Omental fat pad (tissue), 4 donors: ENCODE results near the gene MPPED1. TPM values are rescaled to one million over a fixed set of nuclear protein-coding genes. Genes with fewer than 3 reads are reported as not detected.

ENCODE experiments used
- ATAC-seq: fragments of 150-250 bp; one replicate; pipeline ENCODE4 v1.9.1; 2016; ENCODE audit warnings: mild to moderate bottlenecking, moderate library complexity; ENCODE audit not compliant: low FRiP score
- DNase-seq: peaks from one replicate; pipeline ENCODE4 v3.0.0-alpha.2; 2019; ENCODE audit warnings: low spot score
- CTCF ChIP-seq, 3 donors: fragments of 450-650 bp; IDR thresholded peaks; one replicate each; pipeline ENCODE4 v1.5.1; 2016 to 2017; ENCODE audit warnings: antibody characterized with exemption in 3 of 3, mild to moderate bottlenecking in 3 of 3, moderate library complexity in 2 of 3
- total RNA-seq, 4 donors: library from RNA; depleted of rRNA; stranded (reverse); fragments of >200 nt; gene quantifications; one replicate each; pipeline ENCODE4 v1.1.0, GENCODE V29; 2016

The MPPED1 gene
- total RNA-seq, 4 donors from 2014 or later: not detected

DNA sequence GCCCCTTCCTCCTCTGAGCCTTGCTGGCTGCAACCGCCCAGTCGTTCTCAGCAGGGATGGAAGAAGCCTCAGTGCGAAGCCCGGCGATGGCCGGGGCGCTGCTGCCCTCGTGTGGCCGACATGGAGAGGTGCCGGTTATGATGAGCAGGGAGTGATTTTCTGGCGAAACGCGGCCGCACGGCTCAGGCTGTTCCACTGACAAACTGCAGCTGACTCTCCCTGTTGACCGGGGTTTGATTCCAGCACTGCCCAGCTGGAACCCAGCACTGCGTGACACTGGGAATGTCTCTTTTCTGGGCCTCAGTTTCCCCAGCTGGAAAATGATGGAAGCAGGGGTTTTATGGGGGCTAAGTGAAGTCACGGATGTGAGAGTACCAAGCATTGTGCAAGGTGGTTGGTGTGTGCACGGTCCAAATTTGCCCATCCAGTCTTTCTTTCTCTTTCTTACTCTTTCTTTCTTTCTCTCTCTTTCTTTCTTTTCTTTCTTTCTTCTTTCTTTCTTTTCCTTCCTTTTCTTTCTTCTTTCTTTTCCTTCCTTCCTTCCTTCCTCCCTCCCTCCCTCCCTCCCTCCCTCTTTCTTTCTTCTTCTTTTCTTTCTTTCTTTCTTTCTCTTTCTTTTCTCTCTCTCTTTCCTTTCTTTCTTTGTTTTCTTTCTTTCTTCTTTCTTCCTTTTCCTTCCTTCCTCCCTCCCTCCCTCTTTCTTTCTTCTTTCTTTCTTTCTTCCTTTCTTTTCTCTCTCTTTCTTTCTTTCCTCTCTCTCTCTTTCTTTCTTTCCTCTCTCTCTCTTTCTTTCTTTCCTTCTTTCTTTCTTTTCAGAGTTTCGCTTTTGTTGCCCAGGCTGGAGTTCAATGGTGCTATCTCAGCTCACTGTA is 25.8 kb upstream of the MPPED1 start:
- peak in 1 of 3 donors; percentile 70 for TF ChIP-seq CTCF (IDR thresholded peaks at IDR 0.05)

GRCh38 chr22:43387815-43388214 is 24.0 kb upstream of the MPPED1 start:
- ATAC-seq (no peak), DNase-seq (no peak)
- TF ChIP-seq CTCF (IDR thresholded peaks at IDR 0.05): no peak

More for the DNA sequence above, 25.8 kb upstream of the MPPED1 start:
- no peak for DNase-seq
- ATAC-seq: peak; percentile 83

DNA sequence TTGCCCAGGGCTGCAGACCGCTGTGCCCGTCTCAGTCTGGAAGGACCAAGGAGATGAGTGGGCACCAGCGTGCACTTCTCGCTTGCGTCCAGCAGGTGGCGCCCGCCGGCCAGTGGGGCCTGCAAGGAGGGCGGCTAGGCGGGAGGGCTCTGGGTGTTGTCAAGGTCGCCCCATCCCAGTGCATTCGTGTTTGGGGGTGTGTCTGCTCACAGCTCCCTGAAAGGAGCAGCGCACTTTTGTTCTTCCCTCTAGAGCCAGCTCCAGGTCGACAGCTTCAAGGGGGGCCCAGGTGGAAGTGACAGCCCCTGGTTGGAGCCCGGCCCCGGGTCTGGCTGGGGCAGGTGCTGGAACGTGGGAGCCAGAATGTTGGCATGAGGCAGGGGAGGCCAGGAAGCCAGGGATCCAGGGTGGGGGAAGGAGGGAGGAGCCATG is 23.4 kb upstream of the MPPED1 start:
- ATAC-seq (peak; percentile 55), DNase-seq (peak; percentile 55)
- TF ChIP-seq CTCF (IDR thresholded peaks at IDR 0.05): peak in 2 of 3 donors; percentile 32 to 73

DNA sequence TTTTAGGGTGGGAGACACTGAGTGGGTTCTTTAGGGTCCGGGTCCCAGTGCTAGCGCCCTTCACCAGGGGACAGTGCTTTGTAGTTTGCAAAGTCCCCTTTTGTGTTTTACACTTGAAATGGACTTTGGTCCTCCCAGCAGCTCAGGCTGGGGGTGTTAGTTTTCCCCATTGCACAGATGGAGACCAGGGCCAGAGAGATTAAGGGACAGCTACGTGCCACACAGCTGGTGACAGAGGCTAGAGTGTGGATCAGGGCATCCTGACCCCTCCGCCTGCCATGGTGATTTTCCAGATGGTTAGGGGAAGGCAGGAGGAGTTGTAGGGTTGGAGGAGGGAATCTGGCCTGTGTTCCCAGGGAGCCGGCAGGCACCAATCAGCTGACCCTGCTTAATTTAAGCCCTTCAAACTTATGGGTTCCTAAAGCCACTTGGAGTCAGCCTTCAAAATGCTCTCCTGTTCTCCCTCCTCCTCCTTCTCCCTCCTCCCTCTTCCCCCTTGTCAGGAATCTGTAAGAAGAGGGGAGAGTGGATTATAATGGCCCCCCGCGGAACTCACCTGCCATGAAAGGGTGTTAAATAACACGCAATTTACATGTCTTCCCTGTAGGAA is 22.5 kb upstream of the MPPED1 start:
- TF ChIP-seq CTCF (IDR thresholded peaks at IDR 0.05): no peak
- no peak for DNase-seq
- no peak for ATAC-seq

GRCh38 chr22:43390166-43390565 is 21.6 kb upstream of the MPPED1 start:
- ATAC-seq (no peak), DNase-seq (no peak)
- no peak for TF ChIP-seq CTCF (IDR thresholded peaks at IDR 0.05)

- DNase-seq (no peak), ATAC-seq (no peak)
- TF ChIP-seq CTCF (IDR thresholded peaks at IDR 0.05): no peak
Measured at GRCh38 chr22:43390872-43391271, 20.9 kb upstream of the MPPED1 start.
